A204.1 (cell line): Measurements from ENCODE around the gene ANO9.

Experiments
- FAIRE-seq: peaks from 2 replicates; lab custom pipeline; 2012; peaks lifted over from hg19 to GRCh38; lab: Jason Lieb, UNC

Gene ANO9, protein sequence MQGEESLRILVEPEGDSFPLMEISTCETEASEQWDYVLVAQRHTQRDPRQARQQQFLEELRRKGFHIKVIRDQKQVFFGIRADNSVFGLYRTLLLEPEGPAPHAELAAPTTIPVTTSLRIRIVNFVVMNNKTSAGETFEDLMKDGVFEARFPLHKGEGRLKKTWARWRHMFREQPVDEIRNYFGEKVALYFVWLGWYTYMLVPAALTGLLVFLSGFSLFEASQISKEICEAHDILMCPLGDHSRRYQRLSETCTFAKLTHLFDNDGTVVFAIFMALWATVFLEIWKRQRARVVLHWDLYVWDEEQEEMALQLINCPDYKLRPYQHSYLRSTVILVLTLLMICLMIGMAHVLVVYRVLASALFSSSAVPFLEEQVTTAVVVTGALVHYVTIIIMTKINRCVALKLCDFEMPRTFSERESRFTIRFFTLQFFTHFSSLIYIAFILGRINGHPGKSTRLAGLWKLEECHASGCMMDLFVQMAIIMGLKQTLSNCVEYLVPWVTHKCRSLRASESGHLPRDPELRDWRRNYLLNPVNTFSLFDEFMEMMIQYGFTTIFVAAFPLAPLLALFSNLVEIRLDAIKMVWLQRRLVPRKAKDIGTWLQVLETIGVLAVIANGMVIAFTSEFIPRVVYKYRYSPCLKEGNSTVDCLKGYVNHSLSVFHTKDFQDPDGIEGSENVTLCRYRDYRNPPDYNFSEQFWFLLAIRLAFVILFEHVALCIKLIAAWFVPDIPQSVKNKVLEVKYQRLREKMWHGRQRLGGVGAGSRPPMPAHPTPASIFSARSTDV

DNA sequence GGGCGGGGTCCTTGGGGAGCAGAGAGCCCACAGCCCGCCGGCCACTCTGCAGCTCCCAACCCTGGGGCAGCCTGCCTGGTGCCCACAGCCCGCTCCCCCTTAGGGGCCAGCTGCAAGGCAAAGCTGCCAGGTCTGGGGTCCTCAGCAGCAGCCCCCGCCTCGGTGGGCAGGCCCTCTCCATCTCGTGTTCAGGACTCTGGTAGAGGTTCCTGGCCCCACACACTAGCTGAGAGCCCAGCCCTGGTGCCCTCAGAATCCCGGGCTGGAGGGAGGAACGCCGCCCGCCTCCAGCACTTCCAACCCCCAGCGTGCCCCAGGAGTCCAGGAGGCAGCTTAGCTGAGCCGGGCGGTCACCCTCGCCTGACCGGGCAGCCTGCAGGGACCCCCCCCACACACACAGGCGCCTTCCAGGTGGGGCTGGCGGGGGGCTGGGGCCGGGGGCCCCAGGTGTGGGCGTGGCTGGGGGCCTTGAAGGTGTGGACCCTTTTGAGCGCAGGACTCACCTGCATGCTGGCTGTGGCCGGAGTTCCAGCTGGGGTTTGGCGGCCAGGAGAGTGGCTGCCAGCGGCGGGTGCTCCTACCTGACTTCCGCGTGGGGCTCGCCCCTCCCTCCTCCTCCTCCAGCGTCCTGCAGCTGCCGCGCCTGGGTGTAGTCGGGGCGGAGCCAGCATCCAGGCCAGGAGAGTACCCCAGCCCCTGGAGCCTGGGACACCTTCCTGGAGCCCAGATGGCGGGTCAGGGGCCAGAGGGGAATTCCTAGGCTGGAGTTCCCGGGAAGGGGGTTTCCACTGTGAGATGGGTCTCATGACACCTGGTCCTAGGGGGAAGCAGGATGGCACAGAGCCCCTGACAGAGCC is at the start of gene ANO9:
Gene ANO9 (minus strand): TSS at position 594 of the 857 bp plus-strand sequence. CDS start 85 bp downstream, at position 509.
- FAIRE-seq = no peak

DNA sequence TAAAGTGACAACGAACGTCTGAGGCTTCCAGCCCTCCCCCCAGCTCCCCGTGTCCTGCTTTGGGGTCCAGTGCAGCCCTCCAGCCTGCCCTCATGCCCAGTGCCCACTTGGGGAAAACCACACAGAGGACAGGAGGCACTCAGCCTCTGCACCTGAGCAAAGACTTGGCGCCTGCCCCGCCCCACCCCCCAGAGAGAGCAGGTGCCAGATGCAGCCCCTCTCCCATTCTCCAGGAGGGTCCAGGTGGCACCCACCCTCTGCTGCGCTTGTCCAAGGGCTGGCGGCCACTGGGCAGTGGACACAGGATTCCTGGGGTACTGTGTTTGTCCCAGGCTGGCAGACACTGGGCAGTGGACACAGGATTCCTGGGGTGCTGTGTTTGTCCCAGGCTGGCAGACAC is 49.5 kb upstream of the ANO9 start:
- FAIRE-seq = no peak

DNA sequence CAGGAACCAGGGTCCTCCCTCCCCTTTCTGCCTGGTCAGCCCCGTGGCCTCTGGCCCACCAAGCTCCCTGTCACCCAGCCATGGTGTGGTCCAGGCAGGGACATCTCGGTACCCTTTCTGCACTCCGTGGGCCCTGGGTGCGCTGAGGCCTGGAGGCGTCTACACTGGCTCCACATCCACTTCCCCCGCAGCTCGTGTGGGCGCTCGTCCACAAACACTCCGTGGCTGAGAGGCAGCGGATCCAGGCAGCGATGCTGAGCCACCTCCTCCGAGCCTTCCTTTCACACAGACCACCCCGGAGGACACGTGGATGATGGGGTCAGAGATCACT is 49.1 kb upstream of the ANO9 start:
- no peak for FAIRE-seq

DNA sequence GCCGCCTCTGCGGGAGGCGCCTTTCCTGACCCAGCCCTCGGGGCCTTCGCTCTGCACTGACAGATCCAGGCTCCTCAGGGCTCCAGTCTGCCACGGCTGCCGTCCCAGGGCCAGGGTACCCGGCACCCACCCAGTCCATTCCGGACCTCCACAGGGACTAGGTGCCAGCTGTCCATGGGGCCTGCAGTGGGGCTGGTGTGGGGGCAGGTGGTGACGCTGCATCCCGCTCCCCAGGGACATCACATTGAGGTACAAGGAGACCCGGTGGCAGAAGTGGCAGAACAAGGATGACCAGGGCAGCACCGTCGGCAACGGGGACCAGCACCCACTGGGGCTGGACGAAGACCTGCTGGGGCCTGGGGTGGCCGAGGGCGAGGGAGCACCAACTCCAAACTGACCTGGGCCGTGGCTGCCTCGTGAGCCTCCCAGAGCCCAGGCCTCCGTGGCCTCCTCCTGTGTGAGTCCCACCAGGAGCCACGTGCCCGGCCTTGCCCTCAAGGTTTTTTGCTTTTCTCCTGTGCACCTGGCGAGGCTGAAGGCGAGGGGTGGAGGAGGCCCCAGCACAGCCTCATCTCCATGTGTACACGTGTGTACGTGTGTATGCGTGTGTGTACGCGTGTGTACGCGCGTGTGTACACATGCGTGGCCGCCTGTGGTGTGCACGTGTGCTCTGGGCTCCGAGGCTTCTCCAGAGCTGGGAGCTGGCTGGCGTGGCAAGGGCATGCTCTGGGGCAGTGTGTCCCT is 48.5 kb upstream of the ANO9 start:
- no peak for FAIRE-seq

DNA sequence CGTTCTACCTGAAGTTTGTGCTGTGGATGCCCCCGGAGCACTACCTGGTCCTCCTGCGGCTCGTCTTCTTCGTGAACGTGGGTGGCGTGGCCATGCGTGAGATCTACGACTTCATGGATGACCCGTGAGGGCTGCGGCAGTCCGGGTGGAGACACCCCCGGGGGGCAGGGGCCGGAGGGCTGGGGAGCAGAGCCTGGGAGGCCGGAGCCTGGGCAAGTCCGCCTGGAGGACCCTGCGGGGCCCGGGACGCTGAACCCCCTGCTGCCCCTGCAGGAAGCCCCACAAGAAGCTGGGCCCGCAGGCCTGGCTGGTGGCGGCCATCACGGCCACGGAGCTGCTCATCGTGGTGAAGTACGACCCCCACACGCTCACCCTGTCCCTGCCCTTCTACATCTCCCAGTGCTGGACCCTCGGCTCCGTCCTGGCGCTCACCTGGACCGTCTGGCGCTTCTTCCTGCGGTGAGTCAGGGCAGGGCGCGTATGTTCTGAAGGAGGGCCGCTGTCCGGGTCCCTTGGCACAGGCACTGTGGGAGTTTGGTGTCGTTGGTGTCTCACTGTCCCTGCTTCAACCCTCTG is 47.9 kb upstream of the ANO9 start:
- no peak for FAIRE-seq

DNA sequence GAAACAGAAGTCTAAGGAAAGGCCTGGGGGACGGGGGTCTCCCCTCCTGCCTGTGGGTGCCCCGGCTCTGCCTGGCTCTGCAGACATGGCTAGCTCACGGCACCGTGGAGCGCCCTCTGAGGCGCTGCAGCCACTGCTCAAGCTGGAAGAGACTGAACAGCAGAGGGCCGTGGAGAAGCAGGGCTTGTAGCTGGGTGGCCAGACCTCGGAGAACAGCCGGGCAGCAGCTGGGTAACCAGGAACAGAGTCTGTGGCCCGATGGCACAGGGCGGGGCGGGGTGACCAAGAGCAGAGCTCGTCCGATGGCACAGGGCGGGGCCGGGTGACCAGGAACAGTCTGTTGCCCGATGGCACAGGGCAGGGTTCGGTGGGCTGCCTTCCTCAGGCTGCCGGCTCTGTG is 47.2 kb upstream of the ANO9 start:
- no peak for FAIRE-seq

DNA sequence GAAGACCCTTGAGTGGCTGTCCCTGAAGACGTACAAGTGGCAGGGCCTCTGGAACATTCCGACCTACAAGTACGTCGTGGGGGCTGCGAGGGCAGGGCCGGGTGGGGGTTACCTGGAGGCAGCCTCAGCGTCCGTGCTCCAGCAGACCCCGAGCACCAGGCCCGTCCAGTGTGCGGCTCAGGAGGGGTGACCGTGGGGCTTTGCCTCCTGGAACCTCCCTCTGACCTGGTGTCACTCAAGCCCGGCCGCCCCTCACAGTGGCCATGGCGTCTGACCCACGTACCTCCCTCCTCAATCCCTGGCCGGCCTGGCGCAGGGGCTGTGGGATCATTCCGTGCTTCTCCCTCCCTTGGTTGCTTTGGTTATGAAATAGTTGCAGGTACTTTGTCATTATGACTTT is 46.8 kb upstream of the ANO9 start:
- no peak for FAIRE-seq

DNA sequence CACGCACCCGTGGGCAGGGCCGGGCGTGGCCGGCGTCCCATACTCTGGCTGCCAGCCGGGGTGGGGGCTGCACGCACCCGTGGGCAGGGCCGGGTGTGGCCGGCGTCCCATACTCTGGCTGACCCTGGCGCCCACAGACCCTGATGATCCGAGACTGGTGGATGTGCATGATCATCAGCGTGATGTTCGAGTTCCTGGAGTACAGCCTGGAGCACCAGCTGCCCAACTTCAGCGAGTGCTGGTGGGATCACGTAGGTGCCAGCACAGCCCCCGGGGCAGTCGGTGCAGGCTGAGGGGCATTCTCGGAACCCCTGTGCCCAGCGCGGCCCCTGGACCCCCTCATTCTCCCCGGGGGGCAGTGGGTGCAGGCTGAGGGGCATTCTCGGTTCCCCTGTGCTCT is 46.3 kb upstream of the ANO9 start:
- FAIRE-seq = no peak

DNA sequence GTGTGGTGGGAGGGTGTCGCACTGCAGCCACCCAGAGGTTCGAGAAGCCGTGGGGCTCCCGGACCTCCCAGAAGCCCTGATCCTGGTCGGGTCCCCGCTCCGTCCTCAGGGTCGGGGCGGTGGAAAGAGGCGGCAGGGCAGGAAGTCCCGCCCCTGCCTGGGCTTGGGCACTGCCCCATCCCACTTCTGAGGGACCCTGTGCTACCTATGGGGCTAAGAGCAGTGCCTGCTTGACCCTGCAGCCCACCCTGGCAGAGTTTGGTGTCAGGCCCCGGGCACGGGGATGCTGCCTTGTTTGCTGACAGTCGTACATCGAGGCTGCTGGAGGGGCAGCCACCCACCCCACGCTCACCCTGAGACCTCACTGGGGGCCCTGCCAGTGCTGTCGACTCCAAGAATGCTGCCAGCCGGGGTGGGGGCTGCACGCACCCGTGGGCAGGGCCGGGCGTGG is 45.8 kb upstream of the ANO9 start:
- no peak for FAIRE-seq

DNA sequence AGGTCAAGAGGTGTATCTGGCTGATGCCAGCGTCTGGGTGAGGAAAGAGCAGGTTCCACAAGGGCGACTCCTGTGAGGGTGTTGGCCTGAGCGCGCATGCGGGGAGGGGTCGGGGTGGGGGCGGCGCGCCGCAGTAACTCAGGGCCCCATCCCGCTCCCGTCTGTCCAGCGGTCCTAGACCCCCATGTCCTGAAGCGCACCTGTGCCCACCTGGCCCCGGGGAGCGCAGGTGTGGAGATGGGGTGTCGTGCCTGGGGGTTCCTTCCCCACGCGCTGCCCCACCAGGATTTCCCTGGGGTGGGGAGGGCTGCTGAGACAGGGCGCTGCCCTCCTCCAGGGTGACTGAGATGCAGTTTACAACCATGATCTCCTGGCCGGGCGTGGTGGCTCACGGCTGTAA is 44.4 kb upstream of the ANO9 start:
- no peak for FAIRE-seq

DNA sequence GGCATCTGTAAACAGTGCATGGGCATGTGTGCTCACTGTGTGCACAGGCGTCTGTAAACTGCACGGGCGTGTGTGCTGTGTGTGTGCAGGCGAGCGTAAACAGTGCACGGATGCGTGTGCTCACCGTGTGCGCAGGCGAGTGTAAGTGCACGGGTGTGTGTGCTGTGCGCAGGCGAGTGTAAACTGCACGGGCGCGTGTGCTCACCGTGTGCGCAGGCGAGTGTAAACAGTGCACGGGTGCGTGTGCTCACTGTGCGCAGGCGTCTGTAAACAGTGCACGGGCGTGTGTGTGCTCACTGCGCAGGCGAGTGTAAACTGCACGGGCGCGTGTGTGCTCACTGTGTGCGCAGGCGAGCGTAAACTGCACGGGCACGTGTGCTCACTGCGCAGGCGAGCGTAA is 42.8 kb upstream of the ANO9 start:
- no peak for FAIRE-seq

DNA sequence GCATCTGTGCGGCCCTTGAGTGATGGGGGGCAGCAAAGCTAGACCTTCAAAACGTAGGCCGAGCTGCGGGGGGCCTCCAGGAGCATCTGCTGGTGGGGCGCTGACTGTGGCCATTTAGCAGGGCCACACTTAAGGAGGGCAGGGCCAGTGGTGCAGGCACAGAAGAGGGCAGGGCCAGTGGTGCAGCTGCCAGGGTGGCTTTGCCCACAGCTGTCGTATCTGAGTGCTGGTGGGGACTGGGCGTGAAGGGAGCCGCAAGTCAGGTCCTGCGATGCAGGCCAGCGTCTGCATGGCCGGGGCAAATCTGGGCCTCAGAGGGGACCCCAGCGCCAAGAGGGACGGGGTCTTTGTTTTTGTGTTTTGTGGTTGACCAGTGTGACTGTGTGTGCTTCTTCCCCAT is 37.5 kb upstream of the ANO9 start:
- FAIRE-seq = no peak

DNA sequence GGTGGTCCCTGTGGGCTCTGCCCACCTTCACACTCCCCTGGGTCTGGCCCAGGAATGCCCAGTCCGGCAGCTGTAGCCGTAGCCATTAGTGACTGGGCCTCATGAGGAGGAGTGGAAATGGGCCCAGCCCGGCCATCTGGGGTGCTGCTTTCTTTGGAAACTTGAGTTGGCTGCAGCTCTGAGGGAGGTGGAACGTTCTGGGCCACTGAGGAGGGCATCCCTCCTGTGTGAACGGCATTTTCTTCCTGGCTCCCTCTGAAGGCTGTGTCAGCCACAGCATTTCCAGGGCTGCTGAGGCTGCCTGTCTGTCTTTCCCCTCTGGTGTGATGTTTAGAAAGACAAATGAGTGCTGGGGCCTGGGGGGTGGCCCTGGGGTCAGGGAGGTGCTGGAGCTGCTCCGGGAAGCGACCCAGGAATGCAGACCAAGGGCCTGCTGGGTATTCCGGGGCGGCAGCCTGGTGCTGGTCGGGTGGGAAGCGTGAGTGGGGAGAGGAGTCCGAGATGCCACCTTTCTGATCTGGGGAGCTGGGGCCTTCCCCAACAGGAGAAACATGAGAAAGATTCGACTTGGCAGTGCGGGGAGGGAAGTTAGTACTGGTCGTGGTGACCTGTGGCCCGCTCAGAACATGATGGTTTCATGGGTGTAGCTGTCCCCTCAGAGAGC is 35.4 kb upstream of the ANO9 start:
- FAIRE-seq = no peak

DNA sequence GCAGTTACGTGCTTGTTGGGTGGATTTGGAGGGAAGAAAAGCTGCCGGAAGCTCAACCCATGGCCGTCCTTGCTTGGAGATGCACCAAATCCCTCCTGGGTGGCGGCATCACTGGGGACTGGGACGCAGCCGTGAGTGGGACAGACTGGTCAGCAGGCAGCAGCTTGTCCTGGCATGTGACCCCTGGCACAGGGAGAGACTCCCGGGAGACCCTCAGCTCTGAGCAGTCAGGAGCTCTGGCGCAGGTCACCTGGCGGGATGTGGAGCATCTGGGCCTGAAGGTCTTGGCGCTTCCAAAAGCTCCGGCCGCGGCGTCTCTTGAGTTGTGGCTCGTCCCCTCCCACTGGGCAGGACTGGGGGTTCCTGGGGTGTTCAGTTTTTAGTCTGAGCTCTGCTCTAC is 34.6 kb upstream of the ANO9 start:
- FAIRE-seq = no peak

DNA sequence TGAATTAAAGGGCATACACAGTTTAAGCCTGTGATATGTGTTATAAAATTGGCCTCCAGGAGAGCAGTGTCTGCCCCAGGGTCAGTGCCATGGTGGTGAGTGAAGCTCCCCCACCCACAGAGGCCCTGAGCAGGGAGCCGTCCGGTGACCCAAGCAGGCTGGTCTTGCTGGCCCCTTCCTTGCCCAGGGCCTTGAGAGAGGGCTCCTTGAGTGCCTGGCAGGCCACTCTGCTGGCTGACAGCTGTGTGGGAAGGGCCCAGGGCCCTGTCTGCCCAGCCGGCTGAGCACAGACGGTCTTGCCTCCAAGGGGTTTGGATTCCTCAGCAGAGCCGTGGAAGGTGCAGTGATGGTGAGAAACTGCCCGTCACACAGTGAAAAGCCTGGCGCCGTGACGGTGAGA is 34.1 kb upstream of the ANO9 start:
- FAIRE-seq = no peak

DNA sequence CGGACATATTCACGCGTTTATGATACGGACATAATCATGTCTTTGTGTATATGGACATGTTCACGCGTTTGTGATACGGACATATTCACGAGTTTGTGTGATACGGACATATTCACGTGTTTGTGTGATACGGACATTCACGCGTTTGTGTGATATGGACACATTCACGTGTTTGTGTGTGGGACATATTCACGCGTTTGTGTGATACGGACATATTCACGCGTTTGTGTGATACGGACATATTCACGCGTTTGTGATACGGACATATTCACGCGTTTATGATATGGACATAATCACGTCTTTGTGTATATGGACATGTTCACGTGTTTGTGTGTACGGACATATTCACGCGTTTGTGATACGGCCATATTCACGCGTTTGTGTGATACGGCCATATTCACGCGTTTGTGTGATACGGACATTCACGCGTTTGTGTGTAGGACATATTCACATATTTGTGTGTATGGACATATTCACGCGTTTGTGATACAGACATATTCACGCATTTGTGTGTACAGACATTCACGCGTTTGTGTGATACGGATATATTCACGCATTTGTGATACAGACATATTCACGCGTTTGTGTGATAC is 33.2 kb upstream of the ANO9 start:
- FAIRE-seq = no peak

DNA sequence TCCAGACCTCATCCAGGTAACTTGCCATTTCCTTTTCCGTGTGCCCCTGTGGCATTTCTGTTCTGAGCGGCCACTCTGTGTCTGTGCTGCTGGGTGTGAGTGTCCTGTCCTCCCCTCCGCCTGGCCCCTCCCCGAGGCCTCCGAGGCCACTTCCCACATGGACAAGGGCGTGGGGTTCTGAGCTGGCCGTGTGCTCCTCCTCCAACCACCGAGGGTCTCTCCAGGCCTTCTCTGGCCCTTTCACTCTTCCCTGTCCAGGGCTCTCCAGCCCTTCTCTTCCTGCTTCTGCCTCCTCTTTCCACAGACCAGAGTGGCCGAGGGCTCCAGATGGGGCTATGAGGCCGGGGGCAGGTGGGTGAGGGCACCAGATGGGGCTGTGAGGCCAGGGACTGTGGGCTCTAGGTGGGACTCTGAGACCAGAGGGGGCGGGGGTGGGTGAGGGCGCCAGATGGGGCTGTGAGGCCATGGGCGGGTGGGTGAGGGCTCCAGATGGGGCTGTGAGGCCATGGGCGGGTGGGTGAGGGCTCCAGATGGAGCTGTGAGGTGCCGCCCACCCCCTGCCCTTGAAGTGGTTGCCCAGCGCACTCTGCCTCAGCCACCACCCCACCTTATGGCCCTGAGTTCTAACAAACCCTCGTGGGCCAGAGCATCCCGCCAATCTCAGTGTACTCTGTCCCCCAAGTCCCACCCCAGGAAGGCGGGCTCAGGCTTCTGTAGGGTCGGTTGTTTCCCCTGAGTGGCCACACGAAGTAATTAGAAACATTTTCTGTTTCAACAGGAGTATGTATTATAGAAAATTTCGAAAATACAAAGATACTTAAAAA is 32.4 kb upstream of the ANO9 start:
- no peak for FAIRE-seq

DNA sequence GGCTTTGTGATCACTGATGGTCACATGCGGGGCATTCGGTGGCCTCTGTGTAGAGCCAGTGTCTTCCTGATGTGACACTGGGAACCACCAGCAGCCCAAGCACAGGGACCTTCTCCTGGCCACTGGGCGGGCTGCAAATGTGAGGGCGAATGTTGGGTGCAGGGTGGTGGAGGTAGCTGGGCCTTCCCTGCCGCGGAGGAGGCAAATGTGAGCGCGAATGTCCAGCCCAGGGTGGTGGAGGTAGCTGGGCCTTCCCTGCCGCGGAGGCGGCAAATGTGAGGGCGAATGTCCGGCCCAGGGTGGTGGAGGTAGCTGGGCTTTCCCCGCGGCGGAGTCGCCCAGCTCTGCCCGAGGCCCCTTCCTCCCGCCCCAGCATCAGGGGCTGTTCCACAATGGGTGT is 31.6 kb upstream of the ANO9 start:
- no peak for FAIRE-seq

DNA sequence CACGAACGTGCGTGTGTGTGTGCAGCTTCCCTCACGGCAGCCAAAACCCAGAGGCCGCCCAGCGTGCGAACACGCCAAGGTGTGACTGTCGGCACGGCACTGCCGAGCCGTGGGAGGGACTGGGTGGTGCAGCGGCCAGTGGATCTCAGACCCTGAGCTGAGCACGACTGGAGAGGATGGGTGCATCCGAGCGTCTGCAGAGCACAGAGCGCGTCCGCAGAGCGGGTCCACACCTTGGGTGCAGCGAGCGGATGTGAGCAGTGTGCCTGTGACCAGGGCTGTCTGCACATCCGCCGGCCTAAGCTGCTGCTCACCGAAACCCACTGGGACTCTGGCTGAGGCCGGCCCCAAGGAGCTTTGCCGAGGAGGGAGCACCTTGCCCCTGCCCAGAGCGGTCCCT is 31.0 kb upstream of the ANO9 start:
- FAIRE-seq = no peak

DNA sequence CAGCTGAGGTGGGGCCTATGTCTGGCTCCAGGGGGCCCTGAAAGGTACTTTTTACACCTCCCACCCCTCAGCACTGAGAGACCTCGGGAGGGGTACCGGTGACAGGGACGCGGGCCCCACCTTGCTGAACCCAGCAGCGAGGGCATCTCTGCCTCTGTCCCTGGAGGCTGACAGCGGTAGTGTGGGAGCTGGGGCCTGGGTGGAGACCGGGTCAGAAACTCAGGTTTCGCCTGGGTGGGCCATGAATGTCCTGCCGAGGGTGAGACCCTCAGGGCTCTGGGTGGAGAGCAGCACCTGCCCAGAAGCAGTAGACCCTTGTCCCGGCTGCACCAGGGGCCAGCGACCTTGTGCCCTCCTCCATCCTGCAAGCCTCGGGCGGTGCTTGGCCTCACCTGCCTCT is 30.5 kb upstream of the ANO9 start:
- FAIRE-seq = no peak
